Neutrophil (primary cell): ENCODE measurements around the gene SHOC2.

Experiments
- H3K27ac ChIP-seq: fragments of 200-600 bp; sonication (generic); 2 replicates; pipeline ENCODE4 v1.5.1; 2016; ENCODE audit warnings: mild to moderate bottlenecking, moderate library complexity
- H3K27me3 ChIP-seq: fragments of 200-600 bp; sonication (generic); 2 replicates; pipeline ENCODE4 v1.6.0; 2016; ENCODE audit warnings: mild to moderate bottlenecking
- H3K36me3 ChIP-seq: fragments of 200-600 bp; sonication (generic); 2 replicates; pipeline ENCODE4 v1.5.1; 2017
- H3K4me1 ChIP-seq, 2 experiments: fragments of 200-600 bp in 1 of 2; sonication (generic) in 1 of 2; 1 replicate in 1 of 2; 2 replicates in 1 of 2; pipeline versions ENCODE4 v1.5.1 to v1.6.1; 2013 to 2016; ENCODE audit warnings: low read depth in 1 of 2, low read length in 1 of 2, mild to moderate bottlenecking in 1 of 2, moderate library complexity in 1 of 2; ENCODE audit not compliant: control insufficient read depth in 1 of 2, insufficient read depth in 1 of 2
- H3K4me3 ChIP-seq, 2 experiments: fragments of 200-600 bp in 1 of 2; sonication (generic) in 1 of 2; 1 replicate in 1 of 2; 2 replicates in 1 of 2; pipeline ENCODE4 v1.5.1; 2013 to 2016; ENCODE audit warnings: low read depth in 1 of 2, low read length in 1 of 2, mild to moderate bottlenecking in 1 of 2, moderate library complexity in 1 of 2
- H3K9me3 ChIP-seq: fragments of 200-600 bp; sonication (generic); 2 replicates; pipeline ENCODE4 v1.5.1; 2016
- TF ChIP-seq, protein P1 (sequence below): fragments of 200-600 bp; sonication (generic); IDR thresholded peaks from 2 replicates; pipeline ENCODE4 v1.5.1; 2016; ENCODE audit warnings: antibody characterized with exemption

Gene SHOC2

DNA sequence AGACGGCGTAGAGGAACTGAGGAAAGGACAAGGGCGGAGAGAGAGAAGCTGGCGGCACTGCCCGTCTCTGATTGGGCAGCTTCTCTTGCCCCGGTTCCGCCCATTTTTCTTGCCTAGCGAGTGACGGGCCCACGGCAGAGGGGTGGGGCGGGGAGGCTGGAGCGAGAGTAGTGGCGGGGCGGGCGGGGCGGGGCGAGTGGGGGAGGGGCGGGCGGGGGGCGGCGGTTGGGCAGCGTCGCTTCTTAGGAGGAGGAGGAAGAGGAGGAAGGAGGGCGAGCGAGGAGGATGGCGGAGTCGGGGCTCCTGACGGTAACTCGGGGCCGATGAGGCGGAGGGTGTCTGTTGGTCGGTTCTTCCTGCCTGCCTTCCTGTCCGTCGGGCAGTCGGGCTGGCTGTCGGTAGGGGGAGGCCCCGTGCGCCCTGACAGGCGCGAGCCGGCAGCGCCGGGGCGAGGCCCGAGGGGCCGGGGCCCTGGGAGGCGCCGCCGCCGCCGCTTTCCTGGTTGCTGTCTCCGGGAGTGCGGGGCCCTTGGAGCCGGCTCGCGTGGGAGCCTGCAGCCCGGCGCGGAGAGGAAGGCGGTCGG, at the start of gene SHOC2:
Gene SHOC2, plus strand, starts transcription at position 256 of the 583 bp plus-strand sequence. CDS start 44,755 bp downstream, outside the sequence.
- Histone ChIP-seq H3K4me3 (peak within 1 kb of the TSS; percentile 90 to 94), H3K27ac (peak within 1 kb of the TSS; percentile 99), H3K4me1 (peaks cover 31 to 46% of the 10 kb centered on the region in 2 experiments), H3K27me3 (no peaks in the 10 kb centered on the region), H3K9me3 (no peaks in the 10 kb centered on the region), H3K36me3 (peaks cover 6% of the 10 kb centered on the region)
- TF ChIP-seq, protein P1, sequence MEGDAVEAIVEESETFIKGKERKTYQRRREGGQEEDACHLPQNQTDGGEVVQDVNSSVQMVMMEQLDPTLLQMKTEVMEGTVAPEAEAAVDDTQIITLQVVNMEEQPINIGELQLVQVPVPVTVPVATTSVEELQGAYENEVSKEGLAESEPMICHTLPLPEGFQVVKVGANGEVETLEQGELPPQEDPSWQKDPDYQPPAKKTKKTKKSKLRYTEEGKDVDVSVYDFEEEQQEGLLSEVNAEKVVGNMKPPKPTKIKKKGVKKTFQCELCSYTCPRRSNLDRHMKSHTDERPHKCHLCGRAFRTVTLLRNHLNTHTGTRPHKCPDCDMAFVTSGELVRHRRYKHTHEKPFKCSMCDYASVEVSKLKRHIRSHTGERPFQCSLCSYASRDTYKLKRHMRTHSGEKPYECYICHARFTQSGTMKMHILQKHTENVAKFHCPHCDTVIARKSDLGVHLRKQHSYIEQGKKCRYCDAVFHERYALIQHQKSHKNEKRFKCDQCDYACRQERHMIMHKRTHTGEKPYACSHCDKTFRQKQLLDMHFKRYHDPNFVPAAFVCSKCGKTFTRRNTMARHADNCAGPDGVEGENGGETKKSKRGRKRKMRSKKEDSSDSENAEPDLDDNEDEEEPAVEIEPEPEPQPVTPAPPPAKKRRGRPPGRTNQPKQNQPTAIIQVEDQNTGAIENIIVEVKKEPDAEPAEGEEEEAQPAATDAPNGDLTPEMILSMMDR: peak; percentile 16

DNA sequence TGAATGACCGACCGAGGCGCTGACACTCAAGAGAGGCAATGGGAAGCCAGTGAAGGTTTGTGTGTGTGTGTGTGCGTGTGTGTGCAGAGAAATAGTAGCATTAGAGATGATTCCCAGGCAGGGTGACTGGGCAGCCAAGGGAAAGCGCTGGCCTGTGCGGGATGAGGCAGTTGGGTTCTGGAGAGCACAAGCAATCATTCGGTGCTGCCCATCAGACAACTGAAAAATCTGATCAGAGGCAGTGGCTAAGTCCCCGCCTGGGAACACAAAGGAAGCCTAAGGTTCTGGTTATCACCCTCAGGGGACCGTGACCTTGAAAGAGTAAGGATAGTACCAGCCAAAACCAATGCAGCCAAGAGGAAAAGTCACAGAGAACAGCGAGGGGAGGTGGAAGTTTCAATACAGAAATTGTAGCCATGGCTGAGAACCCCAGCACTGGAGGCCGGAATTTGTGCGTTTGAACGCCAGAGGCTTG, 48.5 kb upstream of the SHOC2 start:
- H3K4me3 ChIP-seq: peak overlapping the region; percentile 91 to 95
- TF ChIP-seq, protein P1: no peak
- no peaks in the 10 kb centered on the region for H3K36me3 ChIP-seq
- H3K27me3 ChIP-seq: no peaks in the 10 kb centered on the region
- H3K4me1 ChIP-seq: peaks cover 59 to 70% of the 10 kb centered on the region in 2 experiments
- no peaks in the 10 kb centered on the region for H3K9me3 ChIP-seq
- H3K27ac ChIP-seq: peak overlapping the region; percentile 99

DNA sequence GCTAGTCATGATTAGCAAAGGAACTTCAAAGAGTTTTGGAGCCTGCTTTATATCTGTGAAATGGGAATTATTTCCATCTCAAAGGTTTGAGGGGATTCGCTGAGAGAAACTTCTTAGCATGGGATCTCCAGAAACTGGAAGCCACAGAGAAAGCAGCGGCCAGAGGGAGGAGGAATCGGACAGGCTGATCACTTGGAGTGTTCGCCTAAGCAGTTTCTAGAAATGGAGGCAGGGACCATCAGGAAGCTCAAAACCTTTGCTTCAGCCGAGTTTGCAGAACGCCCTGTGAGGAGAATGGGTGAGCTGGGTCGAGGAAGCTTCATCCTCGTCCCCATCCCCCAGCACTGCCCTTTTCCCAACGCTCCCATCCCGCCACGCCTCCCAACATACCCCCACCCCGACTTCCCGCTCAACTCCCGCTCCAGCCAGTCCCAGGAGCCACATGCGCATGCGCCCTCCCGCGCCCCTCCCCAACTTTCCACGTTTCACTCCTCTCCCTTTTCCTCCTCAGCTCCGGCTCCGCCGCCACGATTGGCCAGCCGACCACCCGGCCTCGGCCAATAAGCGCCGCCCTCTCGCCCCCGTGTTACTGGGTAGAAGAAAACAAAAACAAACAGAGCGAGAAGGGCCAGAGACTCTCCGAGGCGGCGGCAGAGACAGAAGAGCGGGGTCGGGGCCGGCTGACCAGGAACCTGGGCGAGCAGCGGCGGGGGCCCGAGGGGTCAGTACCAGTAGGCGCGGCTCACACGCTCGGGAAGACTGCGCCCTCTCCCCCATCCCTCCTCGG, 47.9 kb upstream of the SHOC2 start, which contains the start of gene PDCD4:
Gene PDCD4, plus strand, starts transcription at position 631 of the 787 bp plus-strand sequence. CDS start 4,100 bp downstream, outside the sequence.
- H3K9me3 ChIP-seq: no peaks in the 10 kb centered on the region
- peak within 1 kb of the TSS; percentile 91 to 95 for H3K4me3 ChIP-seq
- H3K27me3 ChIP-seq: no peaks in the 10 kb centered on the region
- peaks cover 53 to 63% of the 10 kb centered on the region in 2 experiments for H3K4me1 ChIP-seq
- H3K36me3 ChIP-seq: peaks cover 4% of the 10 kb centered on the region
- TF ChIP-seq, protein P1: peak; percentile 6
- H3K27ac ChIP-seq: peak within 1 kb of the TSS; percentile 99

DNA sequence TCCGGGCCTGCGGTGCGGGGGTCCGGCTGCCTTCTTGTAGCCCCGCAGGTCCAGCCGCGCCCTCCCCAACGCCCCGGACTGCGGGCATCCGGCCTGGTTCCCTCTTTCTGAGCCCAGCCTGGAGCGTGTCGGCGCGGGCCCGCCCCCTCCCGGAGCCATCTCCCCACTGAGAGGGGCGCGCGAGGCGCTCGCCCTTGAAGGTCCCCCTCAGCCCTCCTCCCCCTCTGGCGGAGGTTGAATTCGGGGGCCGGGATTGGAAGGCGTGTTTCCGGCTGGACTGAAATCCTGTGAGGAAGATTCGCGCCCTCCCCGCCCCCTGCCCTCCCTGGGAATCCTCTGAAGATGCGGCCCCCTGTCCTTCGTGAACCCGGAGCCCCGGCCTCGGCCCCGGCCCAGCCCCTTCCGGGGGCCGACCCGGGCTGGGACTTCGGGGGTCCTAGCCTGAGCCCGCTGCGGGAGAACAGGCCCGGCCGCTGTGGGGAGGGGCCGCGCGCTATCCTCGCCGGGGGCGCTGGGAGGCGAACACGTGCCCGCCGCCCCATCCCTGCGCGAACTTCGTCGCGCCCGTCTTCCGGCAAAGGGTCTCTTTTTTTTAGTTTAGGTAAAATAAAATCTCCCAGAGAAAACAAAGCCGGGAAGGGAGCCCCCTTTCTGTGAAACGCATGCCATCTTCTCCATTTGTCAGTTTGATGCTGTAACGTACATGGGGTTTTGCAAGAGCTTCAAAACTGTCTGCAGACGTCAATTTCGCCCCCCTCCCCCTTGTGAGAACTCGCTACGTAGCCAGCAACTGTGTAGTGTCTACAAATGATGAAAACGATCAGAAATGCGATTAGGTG, 47.0 kb upstream of the SHOC2 start:
- peaks cover 45 to 55% of the 10 kb centered on the region in 2 experiments for H3K4me1 ChIP-seq
- TF ChIP-seq, protein P1: no peak
- peak overlapping the region; percentile 91 to 95 for H3K4me3 ChIP-seq
- H3K9me3 ChIP-seq: no peaks in the 10 kb centered on the region
- peak overlapping the region; percentile 99 for H3K27ac ChIP-seq
- H3K36me3 ChIP-seq: peaks cover 8% of the 10 kb centered on the region
- H3K27me3 ChIP-seq: no peaks in the 10 kb centered on the region
